ENCODE data around the gene SOS2.
A peak's percentile ranks its signal among the peaks of the same experiment; 100 is the strongest.

Gene SOS2

DNA sequence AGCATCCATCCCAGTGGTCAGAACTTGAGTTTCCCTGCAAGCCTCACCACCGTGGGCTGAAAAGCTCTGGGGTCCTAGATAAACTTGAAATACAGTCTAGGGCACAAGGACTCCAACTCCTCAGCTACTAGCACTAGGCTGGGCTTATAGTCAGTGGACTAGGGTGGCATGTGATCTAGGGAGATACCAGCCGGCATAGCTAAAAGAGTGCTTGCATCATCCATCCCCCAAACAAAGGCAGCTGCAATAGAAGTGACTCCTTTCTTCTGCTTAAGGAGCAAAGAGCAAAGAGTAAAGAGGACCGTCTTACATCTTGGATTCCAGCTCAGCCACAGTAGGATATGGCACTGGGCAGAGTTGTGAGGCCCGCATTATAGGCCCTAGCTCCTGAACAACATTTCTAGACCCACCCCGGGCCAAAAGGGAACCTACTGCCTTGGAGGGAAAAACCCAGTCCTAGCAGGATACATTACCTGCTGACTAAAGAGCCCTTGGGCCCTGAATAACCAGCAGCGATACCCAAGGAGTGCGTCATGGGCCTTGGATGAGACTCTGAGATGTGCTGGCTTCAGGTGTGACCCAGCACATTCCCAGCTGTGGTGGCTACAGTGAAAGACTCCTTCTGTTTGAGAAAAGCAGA lies 17.9 kb upstream of the SOS2 start:
- Histone ChIP-seq H3K27me3 (replicated peaks; ENCODE audit: control insufficient read depth, insufficient read depth, low read length, poor library complexity, severe bottlenecking) (no peaks in the 10 kb centered on the region), H3K4me1 (ENCODE audit: control insufficient read depth, insufficient read depth, low read length, poor library complexity, severe bottlenecking) (no peaks in the 10 kb centered on the region), H3K4me3 (ENCODE audit: insufficient read depth, low read depth, low read length, poor library complexity, severe bottlenecking) (no peak overlapping the region), H3K27ac (ENCODE audit: insufficient read depth, low read length, poor library complexity, severe bottlenecking) (no peak overlapping the region), H3K9me3 (ENCODE audit: control insufficient read depth, low read length) (no peaks in the 10 kb centered on the region), H3K36me3 (ENCODE audit: control insufficient read depth, insufficient read depth, low read length) (no peaks in the 10 kb centered on the region)
- no peak for DNase-seq

- H3K27ac ChIP-seq (ENCODE audit: insufficient read depth, low read length, poor library complexity, severe bottlenecking): no peak overlapping the region
- no peaks in the 10 kb centered on the region for H3K36me3 ChIP-seq (ENCODE audit: control insufficient read depth, insufficient read depth, low read length)
- no peak overlapping the region for H3K4me3 ChIP-seq (ENCODE audit: insufficient read depth, low read depth, low read length, poor library complexity, severe bottlenecking)
- H3K9me3 ChIP-seq (ENCODE audit: control insufficient read depth, low read length): no peaks in the 10 kb centered on the region
- no peaks in the 10 kb centered on the region for H3K4me1 ChIP-seq (ENCODE audit: control insufficient read depth, insufficient read depth, low read length, poor library complexity, severe bottlenecking)
- no peak for DNase-seq
- H3K27me3 ChIP-seq (replicated peaks; ENCODE audit: control insufficient read depth, insufficient read depth, low read length, poor library complexity, severe bottlenecking): no peaks in the 10 kb centered on the region
These were observed 15.9 kb upstream of the SOS2 start for GRCh38 chr14:50247245-50247644.

DNA sequence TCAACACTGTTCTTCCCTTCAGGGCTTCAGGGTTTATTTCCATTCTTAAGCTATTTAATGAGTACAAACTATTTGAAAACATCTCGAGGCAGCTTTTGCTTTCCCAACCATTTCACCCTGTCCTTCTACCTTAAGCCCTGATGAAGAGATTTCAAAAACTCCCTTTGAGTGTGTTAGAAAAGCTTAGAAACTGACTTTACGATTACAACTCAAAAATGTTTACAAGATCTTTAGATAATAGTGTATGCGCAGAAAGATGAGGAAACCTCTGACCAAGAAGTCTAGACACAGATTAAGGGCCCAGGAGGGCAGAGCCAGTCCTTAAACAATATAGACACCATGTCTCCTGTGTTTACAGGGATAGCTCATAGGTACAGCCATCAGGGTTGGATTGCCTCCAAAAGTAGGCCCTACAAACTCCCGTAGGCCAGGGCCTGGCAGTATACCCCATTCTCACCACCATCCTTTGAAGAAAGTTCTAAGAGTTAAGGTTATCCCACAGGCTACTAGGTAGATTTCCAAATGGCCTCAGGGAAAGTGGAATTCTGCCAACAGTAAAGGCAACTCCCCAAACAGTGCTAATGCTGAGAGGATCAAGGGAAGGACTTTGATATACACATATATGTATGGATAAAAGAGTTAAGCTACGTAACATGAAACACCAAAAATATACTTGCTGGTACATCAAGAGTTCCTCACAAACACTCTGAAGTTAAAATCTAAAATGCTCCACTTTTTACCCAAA lies 11.4 kb upstream of the SOS2 start:
- Histone ChIP-seq H3K27me3 (replicated peaks; ENCODE audit: control insufficient read depth, insufficient read depth, low read length, poor library complexity, severe bottlenecking) (no peaks in the 10 kb centered on the region), H3K4me1 (ENCODE audit: control insufficient read depth, insufficient read depth, low read length, poor library complexity, severe bottlenecking) (no peaks in the 10 kb centered on the region), H3K27ac (ENCODE audit: insufficient read depth, low read length, poor library complexity, severe bottlenecking) (no peak overlapping the region), H3K9me3 (ENCODE audit: control insufficient read depth, low read length) (no peaks in the 10 kb centered on the region), H3K36me3 (ENCODE audit: control insufficient read depth, insufficient read depth, low read length) (no peaks in the 10 kb centered on the region), H3K4me3 (ENCODE audit: insufficient read depth, low read depth, low read length, poor library complexity, severe bottlenecking) (no peak overlapping the region)
- no peak for DNase-seq

DNA sequence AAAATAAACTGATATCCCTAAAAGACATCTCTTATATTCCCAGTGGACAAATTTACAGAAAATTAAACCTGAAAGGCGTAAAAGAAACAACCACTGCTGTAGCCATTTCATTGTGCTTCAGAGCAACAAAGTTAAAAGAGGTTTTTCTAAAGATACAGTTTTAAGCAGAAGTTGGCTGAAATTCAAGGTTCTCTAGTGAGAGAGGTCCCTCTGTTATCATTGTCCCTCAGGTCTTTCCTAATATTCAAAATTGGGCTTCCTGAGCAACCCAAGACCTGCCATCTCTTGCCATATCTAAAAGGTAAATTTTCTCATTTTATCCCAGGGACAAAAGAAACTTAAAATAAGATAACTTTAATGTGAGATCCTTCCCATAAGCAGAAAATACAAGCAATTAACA lies 10.7 kb upstream of the SOS2 start:
- DNase-seq: no peak
- Histone ChIP-seq H3K27me3 (replicated peaks; ENCODE audit: control insufficient read depth, insufficient read depth, low read length, poor library complexity, severe bottlenecking) (no peaks in the 10 kb centered on the region), H3K9me3 (ENCODE audit: control insufficient read depth, low read length) (no peaks in the 10 kb centered on the region), H3K27ac (ENCODE audit: insufficient read depth, low read length, poor library complexity, severe bottlenecking) (no peak overlapping the region), H3K4me1 (ENCODE audit: control insufficient read depth, insufficient read depth, low read length, poor library complexity, severe bottlenecking) (no peaks in the 10 kb centered on the region), H3K4me3 (ENCODE audit: insufficient read depth, low read depth, low read length, poor library complexity, severe bottlenecking) (no peak overlapping the region), H3K36me3 (ENCODE audit: control insufficient read depth, insufficient read depth, low read length) (no peaks in the 10 kb centered on the region)

GRCh38 chr14:50237427-50237826 lies 6.0 kb upstream of the SOS2 start:
- H3K27me3 ChIP-seq (replicated peaks; ENCODE audit: control insufficient read depth, insufficient read depth, low read length, poor library complexity, severe bottlenecking): no peaks in the 10 kb centered on the region
- no peak overlapping the region for H3K27ac ChIP-seq (ENCODE audit: insufficient read depth, low read length, poor library complexity, severe bottlenecking)
- no peak for DNase-seq
- H3K4me3 ChIP-seq (ENCODE audit: insufficient read depth, low read depth, low read length, poor library complexity, severe bottlenecking): no peak overlapping the region
- H3K4me1 ChIP-seq (ENCODE audit: control insufficient read depth, insufficient read depth, low read length, poor library complexity, severe bottlenecking): peaks cover 2% of the 10 kb centered on the region
- no peaks in the 10 kb centered on the region for H3K36me3 ChIP-seq (ENCODE audit: control insufficient read depth, insufficient read depth, low read length)
- H3K9me3 ChIP-seq (ENCODE audit: control insufficient read depth, low read length): no peaks in the 10 kb centered on the region

- H3K9me3 ChIP-seq (ENCODE audit: control insufficient read depth, low read length): no peaks in the 10 kb centered on the region
- H3K27me3 ChIP-seq (replicated peaks; ENCODE audit: control insufficient read depth, insufficient read depth, low read length, poor library complexity, severe bottlenecking): no peaks in the 10 kb centered on the region
- no peak for DNase-seq
- no peaks in the 10 kb centered on the region for H3K36me3 ChIP-seq (ENCODE audit: control insufficient read depth, insufficient read depth, low read length)
- H3K4me1 ChIP-seq (ENCODE audit: control insufficient read depth, insufficient read depth, low read length, poor library complexity, severe bottlenecking): peaks cover 12% of the 10 kb centered on the region
- no peak overlapping the region for H3K27ac ChIP-seq (ENCODE audit: insufficient read depth, low read length, poor library complexity, severe bottlenecking)
- H3K4me3 ChIP-seq (ENCODE audit: insufficient read depth, low read depth, low read length, poor library complexity, severe bottlenecking): no peak overlapping the region
These were observed 2.5 kb upstream of the SOS2 start for GRCh38 chr14:50233951-50234250.

- peak in 2 of 3 donors; percentile 1 to 9 for DNase-seq
- H3K9me3 ChIP-seq (ENCODE audit: control insufficient read depth, low read length): no peaks in the 10 kb centered on the region
- peaks cover 12% of the 10 kb centered on the region for H3K4me1 ChIP-seq (ENCODE audit: control insufficient read depth, insufficient read depth, low read length, poor library complexity, severe bottlenecking)
These were observed 2.0 kb upstream of the SOS2 start for GRCh38 chr14:50233166-50233950.

DNA sequence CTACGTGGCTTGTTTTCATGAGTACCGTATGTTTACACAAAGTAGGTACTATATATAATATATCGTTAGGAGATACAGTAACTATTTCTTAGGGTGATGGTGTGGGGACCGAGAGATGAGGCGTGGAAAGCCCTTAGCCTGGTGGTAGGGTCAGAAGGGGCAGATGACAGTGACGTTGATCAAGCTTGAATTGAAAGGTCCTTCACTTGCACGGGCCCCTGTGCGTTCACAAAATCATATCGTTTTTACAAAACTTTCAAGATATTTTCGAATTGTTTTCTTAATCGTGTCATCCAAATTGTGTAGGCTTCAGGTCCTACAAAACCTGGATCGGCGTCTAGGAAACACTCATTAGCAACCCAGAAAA lies 881 bp upstream of the SOS2 start:
- Histone ChIP-seq H3K27me3 (replicated peaks; ENCODE audit: control insufficient read depth, insufficient read depth, low read length, poor library complexity, severe bottlenecking) (no peaks in the 10 kb centered on the region), H3K4me1 (ENCODE audit: control insufficient read depth, insufficient read depth, low read length, poor library complexity, severe bottlenecking) (peaks cover 12% of the 10 kb centered on the region)

More at GRCh38 chr14:50233166-50233950, 2.0 kb upstream of the SOS2 start:
- H3K4me3 ChIP-seq (ENCODE audit: insufficient read depth, low read depth, low read length, poor library complexity, severe bottlenecking): no peak overlapping the region
- H3K36me3 ChIP-seq (ENCODE audit: control insufficient read depth, insufficient read depth, low read length): no peaks in the 10 kb centered on the region
- H3K27ac ChIP-seq (ENCODE audit: insufficient read depth, low read length, poor library complexity, severe bottlenecking): no peak overlapping the region
- H3K27me3 ChIP-seq (replicated peaks; ENCODE audit: control insufficient read depth, insufficient read depth, low read length, poor library complexity, severe bottlenecking): no peaks in the 10 kb centered on the region

GRCh38 chr14:50230701-50231474 lies 490 bp downstream of the SOS2 start:
- Histone ChIP-seq H3K4me3 (ENCODE audit: insufficient read depth, low read depth, low read length, poor library complexity, severe bottlenecking) (peak overlapping the region; percentile 87), H3K27ac (ENCODE audit: insufficient read depth, low read length, poor library complexity, severe bottlenecking) (peak overlapping the region; percentile 90), H3K9me3 (ENCODE audit: control insufficient read depth, low read length) (no peaks in the 10 kb centered on the region), H3K4me1 (ENCODE audit: control insufficient read depth, insufficient read depth, low read length, poor library complexity, severe bottlenecking) (peaks cover 12% of the 10 kb centered on the region), H3K36me3 (ENCODE audit: control insufficient read depth, insufficient read depth, low read length) (no peaks in the 10 kb centered on the region), H3K27me3 (replicated peaks; ENCODE audit: control insufficient read depth, insufficient read depth, low read length, poor library complexity, severe bottlenecking) (no peaks in the 10 kb centered on the region)
- peak; percentile 7 to 15 (median 15) for DNase-seq

More for the DNA sequence above, 881 bp upstream of the SOS2 start:
- Histone ChIP-seq H3K9me3 (ENCODE audit: control insufficient read depth, low read length) (no peaks in the 10 kb centered on the region), H3K27ac (ENCODE audit: insufficient read depth, low read length, poor library complexity, severe bottlenecking) (peak overlapping the region; percentile 90), H3K4me3 (ENCODE audit: insufficient read depth, low read depth, low read length, poor library complexity, severe bottlenecking) (peak overlapping the region; percentile 87), H3K36me3 (ENCODE audit: control insufficient read depth, insufficient read depth, low read length) (no peaks in the 10 kb centered on the region)
- DNase-seq: no peak
